Kidney epithelial cell (primary cell): Measurements from ENCODE around the gene GRB10. TPM values are rescaled to one million over a fixed set of nuclear protein-coding genes. Genes with fewer than 3 reads are reported as not detected.

ENCODE experiments used
- DNase-seq: peaks from one replicate; pipeline ENCODE4 v3.0.0-alpha.2; 2010; ENCODE audit warnings: low read depth
- H3K27me3 ChIP-seq: 2 replicates; pipeline ENCODE4 v1.6.0; 2011; ENCODE audit warnings: low read length; ENCODE audit not compliant: control insufficient read depth, insufficient read depth
- H3K36me3 ChIP-seq: 2 replicates; pipeline ENCODE4 v1.5.1; 2011; ENCODE audit warnings: low read length; ENCODE audit not compliant: control insufficient read depth, insufficient read depth
- H3K4me3 ChIP-seq: 2 replicates; pipeline ENCODE4 v1.5.1; 2011; ENCODE audit warnings: low read depth, mild to moderate bottlenecking, control low read depth, low read length
- total RNA-seq: library from RNA; depleted of rRNA; stranded (reverse); fragments of >200 nt; gene quantifications from 2 replicates; pipeline ENCODE4 v1.2.3, GENCODE V29; 2015
- TF ChIP-seq, protein P1 (sequence below): IDR thresholded peaks from 2 replicates; pipeline ENCODE4 v1.5.1; 2011; ENCODE audit warnings: mild to moderate bottlenecking, moderate library complexity, low read length, control low read depth, inconsistent platforms; ENCODE audit not compliant: insufficient read depth, poor library complexity, severe bottlenecking

GRB10 gene
- total RNA-seq, 1 donor from 2014 or later = 86.3 TPM

DNA sequence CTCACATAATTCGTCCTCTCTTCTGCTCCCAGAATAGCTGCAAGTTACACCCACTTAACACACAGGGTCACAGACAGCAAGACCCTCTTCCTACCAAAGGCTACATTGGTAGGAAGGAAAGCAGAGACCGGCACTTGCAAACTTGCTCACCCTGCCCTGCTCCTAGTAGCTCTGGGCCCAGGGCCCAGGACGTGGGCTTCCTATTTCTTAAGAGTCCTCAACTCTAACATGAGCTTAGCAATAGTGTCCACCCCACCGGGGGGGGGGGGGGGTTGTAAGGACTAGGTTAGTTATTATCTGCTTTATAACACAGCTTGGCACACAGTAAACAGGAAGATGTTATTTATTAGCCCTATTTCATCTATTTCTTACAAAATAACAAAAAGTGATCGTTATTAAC, 106.6 kb downstream of the GRB10 start:
- no peak for DNase-seq
- Histone ChIP-seq H3K4me3 (no peak overlapping the region), H3K27me3 (no peaks in the 10 kb centered on the region), H3K36me3 (peaks cover 3% of the 10 kb centered on the region)
- TF ChIP-seq, protein P1, sequence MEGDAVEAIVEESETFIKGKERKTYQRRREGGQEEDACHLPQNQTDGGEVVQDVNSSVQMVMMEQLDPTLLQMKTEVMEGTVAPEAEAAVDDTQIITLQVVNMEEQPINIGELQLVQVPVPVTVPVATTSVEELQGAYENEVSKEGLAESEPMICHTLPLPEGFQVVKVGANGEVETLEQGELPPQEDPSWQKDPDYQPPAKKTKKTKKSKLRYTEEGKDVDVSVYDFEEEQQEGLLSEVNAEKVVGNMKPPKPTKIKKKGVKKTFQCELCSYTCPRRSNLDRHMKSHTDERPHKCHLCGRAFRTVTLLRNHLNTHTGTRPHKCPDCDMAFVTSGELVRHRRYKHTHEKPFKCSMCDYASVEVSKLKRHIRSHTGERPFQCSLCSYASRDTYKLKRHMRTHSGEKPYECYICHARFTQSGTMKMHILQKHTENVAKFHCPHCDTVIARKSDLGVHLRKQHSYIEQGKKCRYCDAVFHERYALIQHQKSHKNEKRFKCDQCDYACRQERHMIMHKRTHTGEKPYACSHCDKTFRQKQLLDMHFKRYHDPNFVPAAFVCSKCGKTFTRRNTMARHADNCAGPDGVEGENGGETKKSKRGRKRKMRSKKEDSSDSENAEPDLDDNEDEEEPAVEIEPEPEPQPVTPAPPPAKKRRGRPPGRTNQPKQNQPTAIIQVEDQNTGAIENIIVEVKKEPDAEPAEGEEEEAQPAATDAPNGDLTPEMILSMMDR = no peak

DNA sequence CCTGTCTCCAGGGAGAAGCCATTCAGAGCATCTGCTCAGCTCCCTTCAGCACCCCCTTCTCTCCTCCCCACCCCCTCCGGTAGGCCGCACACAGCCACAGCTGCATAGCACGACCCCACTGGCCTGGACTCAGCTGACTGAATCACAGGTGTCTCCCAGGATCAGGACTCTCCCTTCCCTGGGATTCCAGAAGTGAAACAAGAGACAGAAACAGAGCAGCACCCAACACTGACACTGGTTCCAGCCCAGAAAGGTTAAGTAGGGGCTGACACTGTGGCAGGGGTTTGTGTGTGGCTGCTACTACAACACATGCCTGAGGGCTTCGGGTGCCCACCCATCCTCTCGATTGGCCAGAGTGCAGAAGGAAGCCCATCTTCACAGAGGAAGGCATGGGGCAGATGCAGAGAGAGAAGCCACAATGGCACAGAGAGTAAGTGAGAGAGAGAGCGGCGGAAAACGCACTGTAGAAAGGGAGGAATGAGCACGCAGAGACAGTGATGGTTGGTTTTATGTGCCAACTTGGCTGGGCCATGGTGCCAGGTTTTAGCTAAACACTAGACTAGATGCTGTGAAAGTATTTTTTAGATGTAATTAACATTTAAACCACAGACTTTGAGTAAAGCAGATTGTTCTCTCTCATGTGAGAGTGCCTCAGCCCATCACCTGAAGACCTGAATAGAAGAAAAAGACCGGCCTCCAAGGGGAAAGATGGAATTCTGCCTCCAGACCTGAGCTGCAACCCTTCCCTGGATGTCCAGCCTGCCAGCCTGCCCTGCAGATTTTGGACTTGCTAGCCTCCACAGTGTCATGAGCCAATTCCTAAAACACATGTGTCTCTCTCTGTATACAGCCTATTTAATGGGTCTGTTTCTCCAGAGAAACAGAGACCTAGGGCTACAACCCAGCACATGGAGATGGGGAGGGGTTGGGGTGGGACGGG, 107.5 kb downstream of the GRB10 start:
- peaks cover 3% of the 10 kb centered on the region for H3K36me3 ChIP-seq
- no peak overlapping the region for H3K4me3 ChIP-seq
- DNase-seq = no peak
- no peaks in the 10 kb centered on the region for H3K27me3 ChIP-seq
- TF ChIP-seq, protein P1 = no peak

DNA sequence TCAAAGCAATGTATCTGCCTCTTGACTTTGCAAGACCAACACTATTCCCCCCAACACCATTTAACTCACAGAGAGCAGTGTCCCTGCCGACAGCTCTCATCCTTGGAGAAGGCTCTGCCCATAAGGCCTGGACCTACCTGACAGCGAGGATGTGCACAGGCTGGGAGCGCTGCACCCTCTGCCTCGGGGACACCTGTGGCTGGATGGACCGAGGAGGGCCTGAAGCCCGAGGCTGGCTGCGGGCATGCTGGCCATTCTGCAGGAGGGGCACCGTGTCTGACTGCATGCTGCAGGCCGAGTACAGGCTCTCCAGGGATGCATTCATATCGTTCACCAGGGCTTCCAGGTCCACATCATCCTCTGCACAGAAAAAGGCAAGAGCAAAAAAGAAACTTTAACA, 108.4 kb downstream of the GRB10 start:
- H3K36me3 ChIP-seq = peaks cover 3% of the 10 kb centered on the region
- TF ChIP-seq, protein P1 = no peak
- DNase-seq = no peak
- H3K4me3 ChIP-seq = no peak overlapping the region
- H3K27me3 ChIP-seq = no peaks in the 10 kb centered on the region

DNA sequence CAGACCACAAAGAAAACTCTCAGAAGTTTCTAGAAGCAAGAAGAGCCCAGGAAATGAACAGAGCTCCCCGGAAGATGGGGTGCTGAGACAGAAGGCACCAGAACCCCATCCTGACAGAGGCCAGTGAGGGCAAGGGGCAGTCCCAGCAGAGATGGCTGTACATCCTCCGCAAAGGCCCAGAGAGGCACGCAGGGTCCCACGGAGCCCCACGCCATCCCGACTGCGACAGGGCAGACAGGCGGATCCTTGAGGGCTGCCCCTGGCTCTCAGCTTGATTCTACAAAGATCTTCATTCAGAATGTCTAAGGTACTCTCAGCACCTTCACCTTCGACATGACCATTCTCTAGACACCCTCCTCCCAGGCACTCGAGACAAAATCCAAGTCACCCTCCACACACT, 109.6 kb downstream of the GRB10 start:
- TF ChIP-seq, protein P1 = no peak
- H3K4me3 ChIP-seq = no peak overlapping the region
- no peak for DNase-seq

DNA sequence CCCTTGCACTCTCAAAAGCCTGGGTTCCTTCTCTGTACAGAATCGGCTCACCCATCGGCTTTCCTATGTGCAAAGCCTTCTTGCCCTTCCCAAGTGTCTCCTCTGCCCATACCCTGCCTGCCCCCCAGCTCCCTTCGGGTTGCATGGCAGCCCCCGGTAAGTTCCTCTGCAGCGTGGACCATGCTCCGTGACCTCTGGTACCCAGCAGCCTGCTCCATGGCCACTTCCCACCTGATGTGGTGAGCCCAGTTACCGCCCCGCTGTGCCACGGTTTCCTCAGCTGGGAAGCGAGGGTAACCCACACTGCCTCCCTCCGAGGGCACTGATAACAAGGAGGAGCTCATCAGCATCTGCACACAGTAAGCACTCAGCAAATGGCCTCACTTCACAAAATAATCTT, 110.7 kb downstream of the GRB10 start:
- DNase-seq = no peak
- Histone ChIP-seq H3K36me3 (peaks cover 3% of the 10 kb centered on the region), H3K27me3 (no peaks in the 10 kb centered on the region), H3K4me3 (no peak overlapping the region)
- TF ChIP-seq, protein P1 = no peak

More for the DNA sequence above, 109.6 kb downstream of the GRB10 start:
- Histone ChIP-seq H3K27me3 (no peaks in the 10 kb centered on the region), H3K36me3 (peaks cover 3% of the 10 kb centered on the region)
